D341Med (cell line): ENCODE data around the gene STX5.
"Not testable (repeated sequence)": the region's sequence is repeated elsewhere in the genome, so short reads cannot be mapped to it uniquely, and the experiment has no call there.

Source experiments
- DNase-seq: peaks from one replicate; pipeline ENCODE4 v3.0.0; 2012; ENCODE audit warnings: low spot score

Gene STX5

GRCh38 chr11:62782753-62783152 lies 49.1 kb downstream of the STX5 start:
- DNase-seq: no peak

- DNase-seq: no peak
Observed at GRCh38 chr11:62778441-62778840, 53.4 kb downstream of the STX5 start.

- DNase-seq: no peak
Observed at GRCh38 chr11:62777389-62777788, 54.5 kb downstream of the STX5 start.

DNA sequence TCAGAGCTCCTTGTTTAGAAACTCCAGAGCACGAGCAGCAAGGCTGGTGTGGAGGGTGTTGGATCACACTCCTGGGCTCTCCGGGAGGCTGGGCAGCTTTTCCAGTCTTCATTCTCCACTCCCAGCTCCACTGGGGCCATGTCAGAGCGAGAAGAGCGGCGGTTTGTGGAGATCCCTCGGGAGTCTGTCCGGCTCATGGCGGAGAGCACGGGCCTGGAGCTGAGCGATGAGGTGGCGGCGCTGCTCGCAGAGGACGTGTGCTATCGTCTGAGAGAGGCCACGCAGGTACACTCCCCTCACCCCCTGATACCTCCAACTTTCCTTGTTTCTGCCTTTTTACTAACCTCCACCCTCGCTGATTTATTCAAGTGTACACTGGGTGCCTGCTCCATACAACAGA lies 56.2 kb downstream of the STX5 start:
- DNase-seq: no peak

DNA sequence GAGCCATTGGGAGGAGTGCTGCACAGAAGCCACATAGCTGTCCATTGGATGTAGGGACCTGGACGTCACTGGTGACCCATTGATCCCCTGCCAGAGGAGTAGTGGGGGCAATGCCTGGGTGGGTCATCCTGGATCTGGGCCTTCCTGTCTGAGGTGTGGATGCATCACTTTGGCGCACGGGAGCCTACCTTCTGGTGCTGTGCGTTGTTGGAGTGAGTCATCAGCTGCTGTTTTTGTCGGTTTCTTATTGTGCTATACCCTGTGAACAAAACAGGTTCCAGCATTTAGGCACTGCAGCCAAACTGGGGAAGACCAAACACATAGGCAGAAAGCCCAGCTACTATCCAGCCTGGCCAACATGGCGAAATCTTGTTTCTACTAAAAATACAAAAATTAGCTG lies 57.4 kb downstream of the STX5 start:
- no peak for DNase-seq

GRCh38 chr11:62771144-62772021 lies 60.5 kb downstream of the STX5 start, which contains the start of gene TAF6L:
Gene TAF6L, plus strand, starts transcription at chr11:62771396. Its CDS starts 4,388 bp downstream, at chr11:62775784.
- peak; percentile 95 for DNase-seq

GRCh38 chr11:62770778-62771143 lies 61.1 kb downstream of the STX5 start:
- DNase-seq: no peak

DNA sequence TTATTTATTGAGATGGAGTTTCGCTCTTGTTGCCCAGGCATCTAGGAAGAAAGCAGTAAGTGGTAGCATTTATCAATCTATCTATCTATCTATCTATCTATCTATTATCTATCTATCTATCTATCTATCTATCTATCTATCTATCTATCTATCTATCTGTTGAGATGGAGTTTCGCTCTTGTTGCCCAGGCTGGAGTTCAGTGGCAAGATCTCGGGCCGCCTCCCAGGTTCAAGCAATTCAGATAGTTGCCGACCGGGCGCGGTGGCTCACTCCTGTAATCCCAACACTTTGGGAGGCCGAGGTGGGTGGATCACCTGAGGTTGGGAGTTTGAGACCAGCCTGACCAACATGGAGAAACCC lies 71.0 kb downstream of the STX5 start:
- DNase-seq: not testable (repeated sequence)

DNA sequence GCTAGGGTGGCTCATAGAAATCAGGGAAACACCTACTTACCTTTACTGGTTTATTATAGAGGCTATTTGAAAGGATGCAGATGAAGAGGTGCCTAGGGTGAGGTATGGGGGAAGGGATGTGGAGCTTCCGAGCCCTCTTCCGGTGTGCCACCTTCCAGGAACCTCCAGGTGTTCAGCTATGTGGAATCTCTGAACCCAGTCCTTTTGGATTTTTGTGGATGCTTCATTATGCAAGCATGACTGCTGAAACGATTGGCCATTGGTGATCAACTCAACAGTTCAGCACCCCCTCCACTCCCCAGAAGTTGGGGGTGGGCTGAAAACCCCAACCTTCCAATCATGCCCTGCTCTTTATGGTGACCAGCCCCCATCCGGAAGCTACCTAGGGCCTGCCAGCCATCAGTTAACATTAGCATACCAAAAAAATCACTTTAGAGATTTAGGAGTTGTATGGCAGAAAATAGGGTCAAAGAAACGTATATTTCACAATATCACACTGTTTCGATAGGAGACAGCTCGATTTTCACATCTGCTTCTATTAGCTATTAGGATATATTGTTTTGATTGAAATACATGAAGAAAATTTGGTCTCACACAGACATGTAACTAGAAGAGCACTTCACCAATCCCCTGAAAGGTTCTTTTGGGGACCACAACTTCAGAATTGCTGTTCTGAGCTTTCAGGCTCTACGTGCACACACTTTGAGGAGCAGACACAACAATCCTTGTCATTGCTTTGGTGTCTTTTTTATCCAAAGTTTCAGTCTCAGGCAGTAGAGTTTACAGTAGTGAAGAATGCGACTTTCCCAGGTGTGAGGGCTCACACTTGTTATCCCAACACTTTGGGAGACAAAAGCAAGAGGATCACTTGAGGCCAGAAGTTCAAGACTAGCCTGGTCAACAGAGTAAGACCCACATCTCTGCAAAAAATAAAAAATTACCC lies 73.7 kb downstream of the STX5 start:
- DNase-seq: no peak
